PC-3 (cell line): ENCODE results near the gene PFN3. TPM values are rescaled to one million over a fixed set of nuclear protein-coding genes. Genes with fewer than 3 reads are reported as not detected.

Experiments
- ATAC-seq: fragments of 200-7000 bp; cut with Tn5 transposase; 2 replicates; pipeline ENCODE4 v1.9.1; 2020; ENCODE audit warnings: mild to moderate bottlenecking, moderate library complexity
- BruUV-seq: library from RNA; stranded (reverse); fragments of 400-500 nt; replicated peaks from 2 replicates; lab custom pipeline; 2021; lab: Mats Ljungman, UMichigan
- CTCF ChIA-PET: fragments of 300-600 bp; sonication (Branson Sonifier 250); formaldehyde crosslinking; loops from one replicate; lab custom pipeline; 2022; ENCODE audit warnings: antibody characterized with exemption; lab: Charles Lee
- POLR2A ChIA-PET: fragments of 300-600 bp; sonication (Branson Sonifier 250); formaldehyde crosslinking; loops from one replicate; lab custom pipeline; 2022; ENCODE audit warnings: antibody characterized with exemption; ENCODE audit not compliant: unreplicated experiment; lab: Charles Lee
- DNase-seq: peaks from one replicate; pipeline ENCODE4 v3.0.0-alpha.2; 2015
- H2AFZ ChIP-seq: fragments of 300-600 bp; sonication (generic); 2 replicates; pipeline ENCODE4 v1.6.0; 2016; ENCODE audit warnings: antibody characterized with exemption, low read length
- H3F3A ChIP-seq: fragments of 300-600 bp; sonication (generic); one replicate; pipeline ENCODE4 v1.6.0; 2017; ENCODE audit warnings: antibody characterized with exemption, low read length, control low read depth, mild to moderate bottlenecking; ENCODE audit not compliant: unreplicated experiment
- H3K27ac ChIP-seq: fragments of 300-600 bp; sonication (generic); 2 replicates; pipeline ENCODE4 v1.5.1; 2016; ENCODE audit warnings: mild to moderate bottlenecking, low read length
- H3K27me3 ChIP-seq: fragments of 300-600 bp; sonication (generic); 2 replicates; pipeline ENCODE4 v1.6.1; 2016; ENCODE audit warnings: low read length, mixed read lengths
- H3K36me3 ChIP-seq: fragments of 300-600 bp; sonication (generic); 2 replicates; pipeline ENCODE4 v1.6.1; 2016; ENCODE audit warnings: low read depth, mixed run types, low read length, mixed read lengths
- H3K4me1 ChIP-seq: fragments of 300-600 bp; sonication (generic); 2 replicates; pipeline ENCODE4 v1.5.1; 2016; ENCODE audit warnings: low read length; ENCODE audit not compliant: insufficient read depth
- H3K4me2 ChIP-seq: fragments of 300-600 bp; sonication (generic); 2 replicates; pipeline ENCODE4 v1.6.0; 2016; ENCODE audit warnings: low read length
- H3K4me3 ChIP-seq: fragments of 300-600 bp; sonication (generic); 2 replicates; pipeline ENCODE4 v1.5.1; 2016; ENCODE audit warnings: mild to moderate bottlenecking, low read length, mixed read lengths
- H3K79me2 ChIP-seq: fragments of 300-600 bp; sonication (generic); 2 replicates; pipeline ENCODE4 v1.6.1; 2017; ENCODE audit warnings: low read length, mixed read lengths
- H3K9ac ChIP-seq: fragments of 300-600 bp; sonication (generic); 2 replicates; pipeline ENCODE4 v1.6.0; 2016; ENCODE audit warnings: mild to moderate bottlenecking, low read length
- H3K9me2 ChIP-seq: fragments of 300-600 bp; sonication (generic); replicated peaks from 2 replicates; pipeline ENCODE4 v1.6.1; 2016; ENCODE audit warnings: mixed run types, low read length, mixed read lengths
- H3K9me3 ChIP-seq: fragments of 300-600 bp; sonication (generic); 2 replicates; pipeline ENCODE4 v1.6.1; 2016; ENCODE audit warnings: low read length, mixed read lengths
- H4K20me1 ChIP-seq: fragments of 300-600 bp; sonication (generic); 2 replicates; pipeline ENCODE4 v1.6.1; 2016; ENCODE audit warnings: low read length, mixed read lengths
- EZH2 ChIP-seq: fragments of 300-600 bp; sonication (generic); IDR thresholded peaks from one replicate; pipeline ENCODE4 v1.6.1; 2017; ENCODE audit warnings: antibody characterized with exemption, mild to moderate bottlenecking, low read length; ENCODE audit not compliant: unreplicated experiment
- EZH2phosphoT487 ChIP-seq: fragments of 300-600 bp; sonication (generic); IDR thresholded peaks from 2 replicates; pipeline ENCODE4 v1.6.1; 2018; ENCODE audit warnings: mild to moderate bottlenecking, antibody characterized with exemption, low read length, borderline replicate concordance
- intact Hi-C: fragments of 100-400 bp; cut with micrococcal nuclease; formaldehyde crosslinking; loops from 2 replicates; pipeline ENCODE4 v1.9.0; 2023
- total RNA-seq: library from RNA; depleted of rRNA; stranded (reverse); fragments of >200 nt; gene quantifications from 2 replicates; pipeline ENCODE4 v1.2.3, GENCODE V29; 2014
- TF ChIP-seq, protein P1 (sequence below): fragments of 300-600 bp; sonication (generic); conservative IDR thresholded peaks from 2 replicates; pipeline ENCODE4 v1.5.1; 2017; ENCODE audit warnings: antibody characterized with exemption, low read depth, mild to moderate bottlenecking, low read length

The PFN3 gene
- total RNA-seq, 1 experiment from 2014 or later: not detected

DNA sequence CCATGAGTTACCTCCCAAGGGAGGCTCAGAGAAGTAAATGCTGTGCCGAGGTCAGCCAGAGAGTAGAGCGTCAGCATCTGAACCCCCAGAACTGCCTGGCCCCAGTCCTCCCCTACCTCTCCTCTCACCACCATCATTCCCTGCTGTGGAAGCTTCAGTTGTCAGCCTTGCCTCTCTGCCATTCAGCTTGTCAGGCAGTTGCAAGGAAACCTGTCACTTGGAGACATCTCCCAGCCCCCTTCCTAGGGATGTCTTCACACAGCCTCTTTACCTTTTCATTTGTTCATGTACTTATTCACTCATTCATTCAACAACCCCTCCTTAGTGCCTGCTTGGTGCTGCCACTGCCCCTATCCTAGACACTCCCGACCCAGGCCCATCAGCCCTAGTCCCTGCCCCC is 40.6 kb downstream of the PFN3 start:
- H3K9ac ChIP-seq: no peak overlapping the region
- no peaks in the 10 kb centered on the region for H4K20me1 ChIP-seq
- H3K9me2 ChIP-seq: no peaks in the 10 kb centered on the region
- H3K9me3 ChIP-seq: no peaks in the 10 kb centered on the region
- TF ChIP-seq, protein P1, sequence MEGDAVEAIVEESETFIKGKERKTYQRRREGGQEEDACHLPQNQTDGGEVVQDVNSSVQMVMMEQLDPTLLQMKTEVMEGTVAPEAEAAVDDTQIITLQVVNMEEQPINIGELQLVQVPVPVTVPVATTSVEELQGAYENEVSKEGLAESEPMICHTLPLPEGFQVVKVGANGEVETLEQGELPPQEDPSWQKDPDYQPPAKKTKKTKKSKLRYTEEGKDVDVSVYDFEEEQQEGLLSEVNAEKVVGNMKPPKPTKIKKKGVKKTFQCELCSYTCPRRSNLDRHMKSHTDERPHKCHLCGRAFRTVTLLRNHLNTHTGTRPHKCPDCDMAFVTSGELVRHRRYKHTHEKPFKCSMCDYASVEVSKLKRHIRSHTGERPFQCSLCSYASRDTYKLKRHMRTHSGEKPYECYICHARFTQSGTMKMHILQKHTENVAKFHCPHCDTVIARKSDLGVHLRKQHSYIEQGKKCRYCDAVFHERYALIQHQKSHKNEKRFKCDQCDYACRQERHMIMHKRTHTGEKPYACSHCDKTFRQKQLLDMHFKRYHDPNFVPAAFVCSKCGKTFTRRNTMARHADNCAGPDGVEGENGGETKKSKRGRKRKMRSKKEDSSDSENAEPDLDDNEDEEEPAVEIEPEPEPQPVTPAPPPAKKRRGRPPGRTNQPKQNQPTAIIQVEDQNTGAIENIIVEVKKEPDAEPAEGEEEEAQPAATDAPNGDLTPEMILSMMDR: no peak
- TF ChIP-seq EZH2: no peak
- TF ChIP-seq EZH2phosphoT487: no peak
- CTCF ChIA-PET: no interaction called here
- H3K4me1 ChIP-seq: peaks cover 27% of the 10 kb centered on the region
- BruUV-seq: no TSS peak
- H3K79me2 ChIP-seq: no peaks in the 10 kb centered on the region
- POLR2A ChIA-PET: no interaction called here
- intact Hi-C loops: no loop called here
- no peak overlapping the region for H3K4me2 ChIP-seq
- no peak overlapping the region for H2AFZ ChIP-seq
- H3K27me3 ChIP-seq: no peaks in the 10 kb centered on the region
- no peak overlapping the region for H3K4me3 ChIP-seq
- H3K36me3 ChIP-seq: no peaks in the 10 kb centered on the region
- H3K27ac ChIP-seq: no peak overlapping the region
- ATAC-seq: no peak
- DNase-seq: no peak
- no peaks in the 10 kb centered on the region for H3F3A ChIP-seq

DNA sequence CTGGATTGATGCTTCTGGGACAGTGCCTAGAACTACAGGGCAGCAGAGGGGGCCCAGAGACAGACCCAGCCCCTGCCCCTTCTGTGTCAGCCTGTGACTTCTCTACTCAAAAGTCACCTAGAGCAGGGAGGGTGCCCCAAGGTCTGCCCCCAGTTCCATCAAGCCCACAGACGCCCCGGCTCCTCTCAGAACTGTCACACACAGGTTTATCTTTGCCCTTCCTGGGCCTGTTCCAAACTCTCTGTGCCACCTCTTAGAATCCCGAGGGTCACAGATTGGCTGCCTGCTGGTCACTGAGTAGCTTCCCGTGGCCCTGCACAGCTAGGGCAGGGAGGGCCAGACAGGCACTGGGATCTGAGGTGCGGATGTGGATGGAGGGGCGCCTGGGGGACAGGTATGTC is 41.0 kb downstream of the PFN3 start:
- ChIA-PET POLR2A (no interaction called here), CTCF (no interaction called here)
- Histone ChIP-seq H3K4me1 (peaks cover 27% of the 10 kb centered on the region), H3K27me3 (no peaks in the 10 kb centered on the region), H3K9me3 (no peaks in the 10 kb centered on the region), H3F3A (no peaks in the 10 kb centered on the region), H2AFZ (no peak overlapping the region), H3K36me3 (no peaks in the 10 kb centered on the region), H3K27ac (no peak overlapping the region), H3K9ac (no peak overlapping the region), H3K9me2 (no peaks in the 10 kb centered on the region), H3K4me2 (no peak overlapping the region), H3K4me3 (no peak overlapping the region), H4K20me1 (no peaks in the 10 kb centered on the region), H3K79me2 (no peaks in the 10 kb centered on the region)
- ATAC-seq: no peak
- DNase-seq: no peak
- intact Hi-C loops: no loop called here
- TF ChIP-seq, protein P1: no peak
- TF ChIP-seq EZH2phosphoT487 (no peak), EZH2 (no peak)
- BruUV-seq: no TSS peak

DNA sequence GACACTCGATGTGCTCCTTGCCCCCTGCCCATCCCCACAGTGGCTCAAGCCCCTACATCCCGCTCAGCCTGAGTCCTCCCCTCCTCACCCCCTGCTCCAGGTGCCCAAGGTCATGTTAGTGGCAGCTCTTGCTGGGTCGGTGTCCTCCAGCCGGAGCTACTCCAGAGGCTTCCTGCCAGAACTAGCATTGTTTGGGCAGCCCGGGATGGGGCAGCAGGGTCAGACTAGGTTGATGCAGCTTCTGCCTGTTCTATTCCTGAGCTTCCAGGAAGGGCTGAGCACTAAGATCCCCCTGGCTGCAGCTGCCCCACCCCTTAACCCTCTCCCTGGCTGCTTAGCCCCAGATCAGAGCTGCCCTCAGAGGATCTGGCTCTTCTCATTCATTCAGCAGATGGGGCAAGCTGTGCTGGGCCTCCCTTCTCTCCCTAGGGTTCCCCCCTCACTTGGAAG is 42.1 kb downstream of the PFN3 start:
- TF ChIP-seq, protein P1: no peak
- TF ChIP-seq EZH2phosphoT487: no peak
- TF ChIP-seq EZH2: no peak
- ATAC-seq: no peak
- Histone ChIP-seq H3K4me3 (peak overlapping the region; percentile 73), H3K9ac (peak overlapping the region; percentile 67), H4K20me1 (no peaks in the 10 kb centered on the region), H3K4me1 (peaks cover 18% of the 10 kb centered on the region), H3K36me3 (no peaks in the 10 kb centered on the region), H3K27ac (no peak overlapping the region), H3K9me3 (no peaks in the 10 kb centered on the region), H3K9me2 (no peaks in the 10 kb centered on the region), H3F3A (no peaks in the 10 kb centered on the region), H2AFZ (peak overlapping the region; percentile 92), H3K79me2 (no peaks in the 10 kb centered on the region), H3K27me3 (no peaks in the 10 kb centered on the region), H3K4me2 (peak overlapping the region; percentile 87)
- intact Hi-C loops: no loop called here
- no peak for DNase-seq
- no TSS peak for BruUV-seq
- ChIA-PET CTCF (interaction anchor here (1.2 kb wide), 1 partner anchor 12 kb away, joined by 4 read pairs; no protein-coding TSS in a partner anchor), POLR2A (interaction anchor here (0.6 kb wide), 1 partner anchor 11 kb away, joined by 3 read pairs; no protein-coding TSS in a partner anchor)
